Stimulated activated CD4-positive, alpha-beta T cell treated with anti-CD3 and anti-CD28 coated beads, Interleukin-1b, Interleukin-23, amount 100 ng/mL, for 4 hours (primary cell): ENCODE measurements around the gene NSD1.

Experiments used
- DNase-seq, 2 donors: peaks; one replicate each; pipeline ENCODE4 v3.0.0-alpha.2; 2020; ENCODE audit warnings: low read depth in 2 of 2

The NSD1 gene

GRCh38 chr5:177133096-177133852 lies at the start of gene NSD1:
TSS of gene NSD1 (plus strand) at chr5:177133773. CDS start at chr5:177135104, 1,331 bp downstream.
- DNase-seq = peak; percentile 88 to 91

- no peak for DNase-seq
Measured at GRCh38 chr5:177084175-177084574, 49.4 kb upstream of the NSD1 start.

- DNase-seq = no peak
Measured at GRCh38 chr5:177085985-177086653, 47.5 kb upstream of the NSD1 start.

GRCh38 chr5:177086654-177087397 lies 46.7 kb upstream of the NSD1 start, which contains the start of gene FGFR4:
TSS of gene FGFR4 (plus strand) at chr5:177086915. CDS start at chr5:177089603, 2,688 bp downstream.
- peak; percentile 47 to 60 for DNase-seq

- no peak for DNase-seq
Measured at GRCh38 chr5:177087398-177088005, 46.1 kb upstream of the NSD1 start.

- DNase-seq = no peak
Measured at GRCh38 chr5:177089127-177089526, 44.4 kb upstream of the NSD1 start.

- no peak for DNase-seq
Measured at GRCh38 chr5:177089825-177090641, 43.5 kb upstream of the NSD1 start.

GRCh38 chr5:177090813-177091212 lies 42.8 kb upstream of the NSD1 start:
- no peak for DNase-seq

GRCh38 chr5:177091232-177091631 lies 42.3 kb upstream of the NSD1 start:
- no peak for DNase-seq

- no peak for DNase-seq
Measured at GRCh38 chr5:177092178-177093081, 41.1 kb upstream of the NSD1 start.

- no peak for DNase-seq
Measured at GRCh38 chr5:177093082-177093712, 40.4 kb upstream of the NSD1 start.

GRCh38 chr5:177093803-177094202 lies 39.8 kb upstream of the NSD1 start:
- DNase-seq = no peak

- no peak for DNase-seq
Measured at GRCh38 chr5:177094224-177095087, 39.1 kb upstream of the NSD1 start.

- DNase-seq = no peak
Measured at GRCh38 chr5:177095088-177095669, 38.4 kb upstream of the NSD1 start.

GRCh38 chr5:177096162-177097015 lies 37.2 kb upstream of the NSD1 start:
- DNase-seq = no peak

- DNase-seq = no peak
Measured at GRCh38 chr5:177097016-177097985, 36.3 kb upstream of the NSD1 start.
